Measurements from ENCODE around the gene KLHDC8A. TPM values are rescaled to one million over a fixed set of nuclear protein-coding genes. Genes with fewer than 3 reads are reported as not detected.

The KLHDC8A gene
- total and polyA plus RNA-seq, 2 of the 13 experiments (the other 11 are each of a cell fraction or from before 2014, with no cell fraction given), result not detected

DNA sequence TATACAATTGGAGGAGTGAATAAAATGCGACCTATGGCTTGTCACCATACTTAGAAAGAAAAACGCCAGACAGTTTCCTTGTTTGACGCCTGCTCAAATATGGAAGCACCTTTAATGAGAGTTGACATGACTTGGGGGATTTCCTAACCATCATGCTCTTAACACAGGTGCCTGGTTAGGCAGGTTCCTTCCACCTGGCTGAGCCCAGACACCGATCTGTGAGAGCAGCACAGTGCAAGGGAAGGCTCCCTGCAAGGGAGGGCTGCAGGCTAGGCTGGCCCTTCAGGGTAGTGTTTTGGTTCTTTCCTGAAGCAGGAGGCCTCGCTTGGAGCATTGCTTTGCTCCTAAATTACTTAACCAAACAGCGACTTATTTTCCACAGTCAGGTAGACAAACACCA is 24.6 kb upstream of the KLHDC8A start:
- TF ChIP-seq TEAD2 (CRISPR knock-in tag; IDR thresholded peaks at IDR 0.05) (no peak), NCOA1 (CRISPR knock-in tag; IDR thresholded peaks at IDR 0.05) (no peak), ZNF746 (CRISPR knock-in tag; IDR thresholded peaks at IDR 0.05) (no peak), TAF15 (IDR thresholded peaks at IDR 0.05; ENCODE audit: low read depth, low read length, poor library complexity, severe bottlenecking) (no peak), FOXM1 (CRISPR knock-in tag; IDR thresholded peaks at IDR 0.05) (no peak), HOXA3 (CRISPR knock-in tag; IDR thresholded peaks at IDR 0.05) (no peak), PHF21A (CRISPR knock-in tag; IDR thresholded peaks at IDR 0.05) (no peak), ZBTB7B (CRISPR knock-in tag; IDR thresholded peaks at IDR 0.05) (no peak), POLR2A (IDR thresholded peaks at IDR 0.05; ENCODE audit: insufficient read depth in 1 of 2, low read depth in 2 of 2, low read length in 2 of 2) (no peak), KDM1A (CRISPR knock-in tag; IDR thresholded peaks at IDR 0.05) (no peak), ZNF225 (CRISPR knock-in tag; IDR thresholded peaks at IDR 0.05) (no peak), ZNF891 (CRISPR knock-in tag; IDR thresholded peaks at IDR 0.05) (no peak)
- TF ChIP-seq, protein P1, sequence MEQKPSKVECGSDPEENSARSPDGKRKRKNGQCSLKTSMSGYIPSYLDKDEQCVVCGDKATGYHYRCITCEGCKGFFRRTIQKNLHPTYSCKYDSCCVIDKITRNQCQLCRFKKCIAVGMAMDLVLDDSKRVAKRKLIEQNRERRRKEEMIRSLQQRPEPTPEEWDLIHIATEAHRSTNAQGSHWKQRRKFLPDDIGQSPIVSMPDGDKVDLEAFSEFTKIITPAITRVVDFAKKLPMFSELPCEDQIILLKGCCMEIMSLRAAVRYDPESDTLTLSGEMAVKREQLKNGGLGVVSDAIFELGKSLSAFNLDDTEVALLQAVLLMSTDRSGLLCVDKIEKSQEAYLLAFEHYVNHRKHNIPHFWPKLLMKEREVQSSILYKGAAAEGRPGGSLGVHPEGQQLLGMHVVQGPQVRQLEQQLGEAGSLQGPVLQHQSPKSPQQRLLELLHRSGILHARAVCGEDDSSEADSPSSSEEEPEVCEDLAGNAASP (CRISPR knock-in tag; IDR thresholded peaks at IDR 0.05; ENCODE audit: borderline replicate concordance), result no peak
- TF ChIP-seq, protein P2, sequence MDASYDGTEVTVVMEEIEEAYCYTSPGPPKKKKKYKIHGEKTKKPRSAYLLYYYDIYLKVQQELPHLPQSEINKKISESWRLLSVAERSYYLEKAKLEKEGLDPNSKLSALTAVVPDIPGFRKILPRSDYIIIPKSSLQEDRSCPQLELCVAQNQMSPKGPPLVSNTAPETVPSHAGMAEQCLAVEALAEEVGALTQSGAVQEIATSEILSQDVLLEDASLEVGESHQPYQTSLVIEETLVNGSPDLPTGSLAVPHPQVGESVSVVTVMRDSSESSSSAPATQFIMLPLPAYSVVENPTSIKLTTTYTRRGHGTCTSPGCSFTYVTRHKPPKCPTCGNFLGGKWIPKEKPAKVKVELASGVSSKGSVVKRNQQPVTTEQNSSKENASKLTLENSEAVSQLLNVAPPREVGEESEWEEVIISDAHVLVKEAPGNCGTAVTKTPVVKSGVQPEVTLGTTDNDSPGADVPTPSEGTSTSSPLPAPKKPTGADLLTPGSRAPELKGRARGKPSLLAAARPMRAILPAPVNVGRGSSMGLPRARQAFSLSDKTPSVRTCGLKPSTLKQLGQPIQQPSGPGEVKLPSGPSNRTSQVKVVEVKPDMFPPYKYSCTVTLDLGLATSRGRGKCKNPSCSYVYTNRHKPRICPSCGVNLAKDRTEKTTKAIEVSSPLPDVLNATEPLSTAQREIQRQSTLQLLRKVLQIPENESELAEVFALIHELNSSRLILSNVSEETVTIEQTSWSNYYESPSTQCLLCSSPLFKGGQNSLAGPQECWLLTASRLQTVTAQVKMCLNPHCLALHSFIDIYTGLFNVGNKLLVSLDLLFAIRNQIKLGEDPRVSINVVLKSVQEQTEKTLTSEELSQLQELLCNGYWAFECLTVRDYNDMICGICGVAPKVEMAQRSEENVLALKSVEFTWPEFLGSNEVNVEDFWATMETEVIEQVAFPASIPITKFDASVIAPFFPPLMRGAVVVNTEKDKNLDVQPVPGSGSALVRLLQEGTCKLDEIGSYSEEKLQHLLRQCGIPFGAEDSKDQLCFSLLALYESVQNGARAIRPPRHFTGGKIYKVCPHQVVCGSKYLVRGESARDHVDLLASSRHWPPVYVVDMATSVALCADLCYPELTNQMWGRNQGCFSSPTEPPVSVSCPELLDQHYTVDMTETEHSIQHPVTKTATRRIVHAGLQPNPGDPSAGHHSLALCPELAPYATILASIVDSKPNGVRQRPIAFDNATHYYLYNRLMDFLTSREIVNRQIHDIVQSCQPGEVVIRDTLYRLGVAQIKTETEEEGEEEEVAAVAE (CRISPR knock-in tag; IDR thresholded peaks at IDR 0.05; ENCODE audit: borderline replicate concordance), result no peak
- TF ChIP-seq, protein P3, sequence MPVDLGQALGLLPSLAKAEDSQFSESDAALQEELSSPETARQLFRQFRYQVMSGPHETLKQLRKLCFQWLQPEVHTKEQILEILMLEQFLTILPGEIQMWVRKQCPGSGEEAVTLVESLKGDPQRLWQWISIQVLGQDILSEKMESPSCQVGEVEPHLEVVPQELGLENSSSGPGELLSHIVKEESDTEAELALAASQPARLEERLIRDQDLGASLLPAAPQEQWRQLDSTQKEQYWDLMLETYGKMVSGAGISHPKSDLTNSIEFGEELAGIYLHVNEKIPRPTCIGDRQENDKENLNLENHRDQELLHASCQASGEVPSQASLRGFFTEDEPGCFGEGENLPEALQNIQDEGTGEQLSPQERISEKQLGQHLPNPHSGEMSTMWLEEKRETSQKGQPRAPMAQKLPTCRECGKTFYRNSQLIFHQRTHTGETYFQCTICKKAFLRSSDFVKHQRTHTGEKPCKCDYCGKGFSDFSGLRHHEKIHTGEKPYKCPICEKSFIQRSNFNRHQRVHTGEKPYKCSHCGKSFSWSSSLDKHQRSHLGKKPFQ (CRISPR knock-in tag; IDR thresholded peaks at IDR 0.05; ENCODE audit: insufficient replicate concordance), result no peak
- TF ChIP-seq, protein P4, sequence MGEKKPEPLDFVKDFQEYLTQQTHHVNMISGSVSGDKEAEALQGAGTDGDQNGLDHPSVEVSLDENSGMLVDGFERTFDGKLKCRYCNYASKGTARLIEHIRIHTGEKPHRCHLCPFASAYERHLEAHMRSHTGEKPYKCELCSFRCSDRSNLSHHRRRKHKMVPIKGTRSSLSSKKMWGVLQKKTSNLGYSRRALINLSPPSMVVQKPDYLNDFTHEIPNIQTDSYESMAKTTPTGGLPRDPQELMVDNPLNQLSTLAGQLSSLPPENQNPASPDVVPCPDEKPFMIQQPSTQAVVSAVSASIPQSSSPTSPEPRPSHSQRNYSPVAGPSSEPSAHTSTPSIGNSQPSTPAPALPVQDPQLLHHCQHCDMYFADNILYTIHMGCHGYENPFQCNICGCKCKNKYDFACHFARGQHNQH (CRISPR knock-in tag; IDR thresholded peaks at IDR 0.05), result no peak
- no TSS peak for BruUV-seq (replicated peaks)
- Histone ChIP-seq H3K27me3 (ENCODE audit: control insufficient read depth in 1 of 2, insufficient read depth in 2 of 2, low read length in 2 of 2) (peaks cover 0 to 44% of the 10 kb centered on the region in 2 experiments; a peak in 4 of 5 replicates), H3K4me1 (ENCODE audit: insufficient read depth, low read length) (peaks cover 16% of the 10 kb centered on the region), H3K9ac (ENCODE audit: insufficient read depth, low read depth, low read length) (no peak overlapping the region), H3K9me3 (ENCODE audit: low read length) (no peaks in the 10 kb centered on the region), H3K36me3 (replicated peaks in 1 of 2; ENCODE audit: control insufficient read depth in 1 of 2, insufficient read depth in 2 of 2, low read length in 2 of 2) (no peaks in the 10 kb centered on the region), H4K20me1 (ENCODE audit: insufficient read depth, low read length) (no peaks in the 10 kb centered on the region), H2AFZ (ENCODE audit: low read length) (no peak overlapping the region), H3K4me3 (replicated peaks in 1 of 3; ENCODE audit: insufficient read depth in 1 of 3, low read depth in 2 of 3, low read length in 3 of 3) (no peak overlapping the region), H3K79me2 (ENCODE audit: insufficient read depth, low read length) (no peaks in the 10 kb centered on the region), H3K4me2 (ENCODE audit: low read depth, low read length) (no peak overlapping the region), H3K27ac (ENCODE audit: extremely low read length, insufficient read depth, low read length) (no peak overlapping the region)
- no peak for FAIRE-seq
- 64% methylated on average over 4 of the region's 6 CpGs for WGBS (ENCODE audit: low lambda C conversion rate)
- ChIA-PET CTCF (ENCODE audit: low intra/inter-chr PET ratio, low total read pairs) (no interaction called here), POLR2A (no interaction called here)
- no peak for DNase-seq (ENCODE audit: low spot score)
- in situ Hi-C loops (cut with HindIII; ENCODE audit: extremely low pct_ligation_motif_present, low pct_unique_long_range_greater_than_20kb), result no loop called here
- intact Hi-C loops (cut with micrococcal nuclease; ENCODE audit: unreplicated experiment), result no loop called here
- peak; percentile 46 for ATAC-seq

Data from HepG2 (cell line).